Left cardiac atrium (tissue), 4 donors: ENCODE measurements around the gene HOXD12. TPM values are rescaled to one million over a fixed set of nuclear protein-coding genes. Genes with fewer than 3 reads are reported as not detected.

Experiments
- ATAC-seq, 2 donors: fragments of 200-7000 bp; cut with Tn5 transposase; one replicate each; pipeline ENCODE4 v1.9.1; 2020; ENCODE audit warnings: mild to moderate bottlenecking in 2 of 2, moderate library complexity in 2 of 2
- DNase-seq: peaks from one replicate; pipeline ENCODE4 v3.0.0-alpha.2; 2020
- intact Hi-C, 2 donors: fragments of 100-400 bp; cut with DNase I; formaldehyde crosslinking; loops; one replicate each; pipeline versions ENCODE4 v1.14.1 to v1.15.1; 2022 to 2023
- long read RNA-seq: library from polyadenylated mRNA; unstranded; transcript quantifications from one replicate; pipeline ENCODE4 v2.0.0, GENCODE V29; 2021
- total RNA-seq, 2 donors: library from RNA; stranded (reverse); fragmentation: NEBNext Ultra II Directional; extraction: Animal tissue kit (Norgen Biotek cat#: 25700); gene quantifications; one replicate each; pipeline ENCODE4 v1.2.1, GENCODE V29; 2021
- donor health status: DM: no; HTN: yes; CAD: no.
- donor health status: DM: no; HTN: yes; CAD: no; lungs with severe emphysema.
- donor health status: DM: yes; HTN: yes; CAD: no.
- donor health status: Dilated cardiomyopathy.

The HOXD12 gene, protein sequence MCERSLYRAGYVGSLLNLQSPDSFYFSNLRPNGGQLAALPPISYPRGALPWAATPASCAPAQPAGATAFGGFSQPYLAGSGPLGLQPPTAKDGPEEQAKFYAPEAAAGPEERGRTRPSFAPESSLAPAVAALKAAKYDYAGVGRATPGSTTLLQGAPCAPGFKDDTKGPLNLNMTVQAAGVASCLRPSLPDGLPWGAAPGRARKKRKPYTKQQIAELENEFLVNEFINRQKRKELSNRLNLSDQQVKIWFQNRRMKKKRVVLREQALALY
- total RNA-seq, result not detected
- long read RNA-seq, result 0 reads

DNA sequence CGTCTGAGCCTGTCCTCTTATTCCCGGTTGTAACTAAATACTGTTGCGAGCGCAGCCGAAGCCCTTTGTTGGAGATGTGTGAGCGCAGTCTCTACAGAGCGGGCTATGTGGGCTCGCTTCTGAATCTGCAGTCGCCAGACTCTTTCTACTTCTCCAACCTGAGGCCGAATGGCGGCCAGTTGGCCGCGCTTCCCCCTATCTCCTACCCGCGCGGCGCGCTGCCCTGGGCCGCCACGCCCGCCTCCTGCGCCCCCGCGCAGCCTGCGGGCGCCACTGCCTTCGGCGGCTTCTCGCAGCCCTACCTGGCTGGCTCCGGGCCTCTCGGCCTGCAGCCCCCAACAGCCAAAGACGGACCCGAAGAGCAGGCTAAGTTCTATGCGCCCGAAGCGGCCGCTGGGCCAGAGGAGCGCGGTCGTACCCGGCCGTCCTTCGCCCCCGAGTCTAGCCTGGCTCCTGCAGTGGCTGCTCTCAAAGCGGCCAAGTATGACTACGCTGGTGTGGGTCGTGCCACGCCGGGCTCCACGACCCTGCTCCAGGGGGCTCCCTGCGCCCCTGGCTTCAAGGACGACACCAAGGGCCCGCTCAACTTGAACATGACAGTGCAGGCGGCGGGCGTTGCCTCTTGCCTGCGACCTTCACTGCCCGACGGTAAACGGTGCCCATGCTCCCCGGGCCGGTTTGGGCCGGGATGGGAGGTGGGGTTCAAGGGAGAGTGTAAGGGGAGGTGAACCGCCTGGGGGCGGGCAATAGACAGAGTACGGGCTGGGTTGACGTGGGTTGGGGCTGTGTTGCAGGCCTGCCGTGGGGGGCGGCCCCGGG lies at the start of gene HOXD12:
Gene HOXD12 (plus strand): TSS at position 68 of the 819 bp plus-strand sequence. CDS start 7 bp downstream, at position 75.
- ATAC-seq (no peak), DNase-seq (no peak)
- intact Hi-C loops, result no loop called here

DNA sequence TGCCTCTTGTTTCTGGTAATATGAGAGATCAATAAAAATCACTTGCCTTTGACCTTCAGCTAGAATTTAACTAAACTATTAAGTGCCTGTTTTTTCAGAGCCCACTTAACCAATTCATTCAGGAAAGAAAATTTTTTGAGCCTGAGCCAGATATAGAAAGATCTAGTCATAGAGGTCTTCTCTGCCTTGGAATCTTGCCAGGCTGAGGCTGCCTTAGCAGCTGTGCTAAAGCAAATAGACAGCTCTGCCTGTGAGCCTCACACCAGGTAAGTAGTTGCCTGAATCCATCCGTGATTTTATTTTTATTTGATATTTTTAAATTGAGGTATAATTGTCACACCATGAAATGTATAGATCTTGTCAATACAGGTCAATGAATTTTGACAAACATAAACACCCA lies 43.2 kb upstream of the HOXD12 start:
- ATAC-seq (no peak), DNase-seq (no peak)
- intact Hi-C loops, result no loop called here

DNA sequence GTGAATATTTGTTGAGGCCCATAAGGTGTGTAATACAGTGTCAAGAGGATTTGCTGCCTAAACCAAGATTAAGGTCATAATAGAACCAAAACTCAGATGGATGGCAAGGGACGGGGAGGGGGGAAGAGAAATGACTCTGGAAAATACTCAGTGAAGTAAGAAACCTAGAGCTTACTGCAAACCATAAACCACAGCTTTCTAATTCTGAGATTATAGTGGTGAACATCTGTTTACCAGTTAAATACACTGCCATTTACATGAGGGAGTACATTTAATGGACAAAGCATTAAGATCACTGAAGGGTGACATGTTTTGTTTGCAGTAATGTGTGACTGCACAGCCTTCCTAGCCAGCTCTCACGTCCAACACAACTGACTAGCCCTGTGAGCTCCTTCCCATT lies 35.6 kb upstream of the HOXD12 start:
- intact Hi-C loops, result no loop called here
- ATAC-seq (no peak), DNase-seq (no peak)

DNA sequence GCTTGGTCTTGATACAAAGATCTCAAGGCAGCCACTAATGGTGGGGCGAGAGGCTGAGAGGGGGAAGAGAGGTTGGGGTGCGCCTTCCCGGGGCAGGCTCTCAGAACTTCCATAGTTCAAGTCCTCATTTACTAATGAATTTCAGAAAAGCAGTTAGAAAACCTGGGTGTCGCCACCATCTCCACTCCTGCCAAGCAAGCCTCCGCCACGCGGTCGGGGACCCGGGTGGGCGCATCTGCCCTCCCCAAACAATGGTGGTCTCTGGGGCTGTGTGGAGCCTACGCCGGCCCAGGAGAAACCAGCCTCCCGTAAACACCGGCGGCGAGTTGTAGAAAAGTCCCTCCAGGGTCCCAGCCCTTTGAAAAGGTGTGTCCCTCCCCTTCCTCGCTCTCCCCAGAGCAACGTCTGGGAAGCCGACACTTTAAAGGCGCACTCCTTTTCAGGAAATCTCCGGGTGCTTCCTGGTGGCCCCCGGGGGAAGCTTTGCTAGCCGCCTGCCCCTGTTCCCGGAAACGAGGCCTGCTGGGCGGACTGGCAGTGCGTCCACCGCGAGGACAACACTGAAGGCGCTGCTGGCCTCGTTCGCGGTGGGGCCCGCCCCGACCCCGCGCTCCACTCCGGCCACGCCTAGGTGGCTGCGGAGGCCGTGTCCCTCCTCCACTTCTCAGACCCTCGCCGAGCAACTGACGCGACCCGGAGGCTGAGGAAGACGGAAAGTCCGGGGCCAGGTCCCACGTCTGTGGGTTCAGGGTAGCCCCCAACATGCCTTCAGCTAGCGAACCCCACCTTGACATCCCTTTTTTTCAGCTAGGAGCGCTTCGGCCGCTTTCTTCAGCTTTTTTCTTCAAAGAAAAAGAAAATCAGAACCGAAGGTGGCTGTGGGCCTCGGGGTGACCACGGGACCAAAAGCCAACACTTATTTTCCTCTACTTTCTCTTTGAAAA lies 32.7 kb upstream of the HOXD12 start:
- intact Hi-C loops, result no loop called here
- no peak for ATAC-seq
- DNase-seq, result no peak

DNA sequence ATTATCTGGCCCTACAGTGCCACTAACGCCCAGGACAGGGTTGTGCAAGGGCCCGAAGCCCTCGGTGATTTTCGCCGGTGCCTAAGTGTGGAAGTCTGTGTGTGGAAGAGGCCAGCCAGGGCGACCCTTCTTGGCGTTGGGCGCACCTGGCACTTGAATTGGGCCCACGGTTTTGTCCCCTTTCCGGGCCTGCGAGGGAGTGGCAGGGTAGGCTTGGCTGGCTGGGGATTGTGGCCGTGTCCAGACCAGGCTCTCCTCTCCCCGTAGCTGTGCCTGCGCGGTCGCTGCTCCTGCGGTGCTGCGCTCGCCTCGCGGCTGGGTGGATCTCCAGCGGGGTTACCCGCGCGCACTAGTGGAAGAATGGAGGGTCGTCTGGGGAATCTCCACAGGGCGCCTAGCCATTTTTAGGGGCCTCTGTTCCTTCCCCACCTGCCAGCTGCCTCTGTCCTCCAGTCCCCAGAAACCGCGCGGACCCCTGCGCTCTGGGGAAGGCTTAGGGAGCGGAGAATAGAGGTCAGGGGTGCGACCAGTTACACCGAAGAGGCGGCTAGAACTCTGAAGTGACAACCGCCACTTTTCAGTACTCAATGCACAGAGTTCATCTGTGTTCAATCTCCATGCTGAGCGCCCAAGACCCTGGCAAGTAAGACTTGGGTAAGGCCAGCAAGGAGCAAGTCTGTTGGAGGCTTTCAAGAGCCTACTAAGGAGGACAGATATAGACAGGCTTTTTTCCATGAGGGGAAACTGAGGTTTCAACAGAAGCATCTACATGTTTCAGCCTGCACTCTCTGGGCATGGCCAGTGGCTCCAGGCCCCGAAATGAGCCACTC lies 31.8 kb upstream of the HOXD12 start:
- DNase-seq, result no peak
- intact Hi-C loops, result no loop called here
- ATAC-seq, result peak in 1 of 2 donors; percentile 38

DNA sequence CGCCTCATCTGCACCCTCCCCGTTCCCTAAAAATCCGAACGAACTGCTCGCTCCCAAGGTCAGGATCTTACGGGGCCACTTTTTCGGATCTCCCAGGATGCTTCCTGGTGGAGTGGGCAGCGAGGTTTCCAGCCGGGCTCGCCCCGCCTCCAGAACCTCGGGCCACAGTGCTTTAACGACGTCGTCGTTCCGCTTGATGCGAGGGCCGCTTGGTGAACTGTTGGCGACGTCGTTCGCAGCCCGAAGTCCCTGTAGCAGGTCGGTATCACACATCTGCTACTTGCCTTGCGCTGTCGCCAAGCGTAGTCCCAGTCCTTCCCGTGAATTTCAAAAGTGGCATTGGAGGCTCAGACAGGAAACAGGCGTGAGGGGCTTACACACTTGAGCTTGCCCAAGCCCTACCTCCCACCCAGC lies 31.2 kb upstream of the HOXD12 start:
- no peak for DNase-seq
- ATAC-seq, result no peak
- intact Hi-C loops, result no loop called here

DNA sequence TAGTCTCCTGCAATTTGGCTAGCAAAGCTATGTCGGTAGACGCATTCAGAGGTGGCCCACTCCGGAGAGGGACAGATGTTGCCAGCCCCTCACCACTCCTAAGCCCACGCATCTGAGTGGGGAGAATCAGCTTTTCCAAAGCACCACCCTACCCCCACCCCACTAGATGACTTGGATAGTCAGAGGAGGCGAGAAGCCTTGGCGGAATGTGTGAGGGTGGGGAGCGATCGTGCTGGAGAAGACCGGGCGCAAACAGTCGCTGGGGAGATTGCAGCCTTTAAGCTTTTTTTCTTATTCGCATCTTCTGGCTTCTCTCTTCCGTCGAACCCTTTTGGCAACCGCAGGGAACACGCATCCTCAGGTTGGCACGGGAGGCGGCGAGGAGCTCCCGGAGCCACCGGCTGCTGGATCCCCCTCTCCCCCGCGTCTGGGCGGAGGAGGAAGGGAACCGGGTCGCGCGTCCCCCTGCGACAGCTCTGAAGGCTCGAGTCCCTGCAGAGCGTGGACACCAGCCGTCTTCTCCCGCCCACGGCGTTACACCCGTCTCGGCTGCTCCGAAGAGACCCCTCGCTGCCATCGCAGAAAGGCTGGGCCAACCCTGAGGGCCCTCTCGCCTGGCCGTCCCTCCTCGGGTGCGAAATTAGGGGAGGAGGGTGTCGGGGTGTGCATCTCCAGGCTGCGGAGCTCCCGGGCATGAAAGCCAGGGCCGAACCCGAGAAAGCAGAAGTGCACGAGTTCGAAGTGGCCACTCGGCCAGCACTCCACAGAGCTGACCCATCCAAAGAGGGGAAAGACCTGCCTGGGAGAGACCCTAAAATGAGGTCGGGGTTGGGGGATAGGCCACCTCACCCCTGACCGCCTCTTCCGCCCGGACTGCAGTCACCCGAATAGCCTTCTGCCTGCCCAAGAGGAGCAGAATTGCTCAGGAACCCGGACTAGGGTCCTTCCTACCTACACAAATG lies 28.0 kb upstream of the HOXD12 start:
- intact Hi-C loops, result no loop called here
- no peak for DNase-seq
- ATAC-seq, result no peak

DNA sequence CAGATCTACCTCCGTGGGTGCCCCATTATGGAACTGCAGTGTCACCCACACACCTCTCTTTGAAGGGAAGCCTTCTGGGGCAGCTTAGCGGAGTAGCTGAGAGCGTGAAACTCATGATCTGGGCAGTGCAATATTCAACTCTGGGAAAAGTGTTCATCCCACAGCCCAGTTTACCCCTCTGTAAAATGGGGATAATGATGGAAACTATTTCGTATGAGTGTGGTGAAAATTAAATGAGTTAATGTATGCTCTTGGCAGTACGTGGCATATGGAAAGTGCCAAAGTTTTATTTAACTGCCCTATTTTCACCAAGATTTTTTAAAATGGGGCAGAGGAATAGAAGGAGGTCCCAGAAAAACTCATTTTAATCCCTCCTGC lies 27.3 kb upstream of the HOXD12 start:
- intact Hi-C loops, result no loop called here
- ATAC-seq, result no peak
- DNase-seq, result no peak

DNA sequence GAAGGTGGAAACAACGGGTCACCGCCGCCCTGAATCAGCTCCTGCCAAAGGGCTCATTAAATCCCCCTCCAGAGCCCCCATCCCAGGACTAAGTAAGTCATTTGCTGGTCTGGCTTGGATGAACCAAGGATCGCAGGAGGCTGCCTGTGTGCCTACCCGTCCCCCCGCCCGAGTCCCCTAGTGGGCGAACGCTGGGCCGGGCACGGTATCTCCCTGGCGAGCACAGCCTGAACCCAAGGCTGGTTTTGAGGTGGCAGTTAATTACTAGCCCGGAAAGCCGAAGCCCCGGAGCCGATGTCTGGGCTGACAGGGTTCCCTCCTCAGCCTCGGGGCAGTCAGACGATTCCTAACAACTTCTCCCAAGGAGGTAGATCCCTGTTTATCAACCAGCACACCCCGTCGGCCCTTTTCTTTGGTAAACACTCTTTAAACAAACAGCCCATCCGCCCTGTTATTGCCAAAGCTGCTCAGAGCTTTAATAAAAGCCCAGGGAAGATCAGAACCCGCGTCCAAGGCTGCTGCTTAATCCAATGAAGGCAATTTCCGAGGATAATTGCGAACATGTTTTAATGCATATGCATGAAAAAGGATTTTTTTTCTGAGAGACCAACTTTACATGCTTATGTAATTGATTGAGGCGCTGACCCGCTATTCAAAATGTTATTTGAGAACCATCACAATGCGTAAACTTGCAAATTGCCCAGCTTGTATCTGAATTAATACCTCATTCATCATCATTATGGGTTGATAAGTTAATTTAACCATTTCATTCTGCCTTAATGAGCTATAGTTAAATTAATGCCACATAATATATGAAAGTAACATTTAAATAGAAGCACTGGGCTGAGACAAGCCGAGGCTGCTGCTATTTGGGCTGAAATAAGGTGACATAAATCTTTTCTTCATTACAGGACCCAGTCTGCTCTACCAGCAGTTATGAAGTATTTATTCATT lies 26.4 kb upstream of the HOXD12 start:
- ATAC-seq (no peak), DNase-seq (no peak)
- intact Hi-C loops, result no loop called here

DNA sequence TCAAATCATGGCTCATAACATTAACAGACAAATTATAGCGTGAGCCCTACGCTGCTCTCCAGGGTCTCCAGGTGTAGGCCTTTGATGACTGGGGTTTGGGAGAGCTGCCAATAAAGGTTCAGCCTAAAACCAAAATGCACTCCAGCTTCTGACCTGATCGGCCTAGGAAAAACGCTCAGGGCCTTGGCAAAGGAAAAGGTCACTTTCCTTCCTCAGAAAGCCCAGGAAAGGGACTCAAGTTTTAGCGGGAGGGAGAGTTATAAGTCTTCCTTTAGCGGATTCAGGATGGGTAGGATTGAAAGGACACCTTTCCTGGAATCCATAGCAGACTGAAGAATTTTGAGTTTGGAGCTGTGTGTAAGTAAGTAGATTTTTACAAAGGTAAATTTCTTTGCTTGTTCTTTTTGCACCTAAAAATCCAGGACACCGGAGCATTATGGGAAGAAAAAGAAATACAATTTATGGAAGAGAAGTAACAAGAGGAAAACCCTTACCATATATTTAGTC lies 24.6 kb upstream of the HOXD12 start:
- no peak for ATAC-seq
- DNase-seq, result no peak
- intact Hi-C loops, result no loop called here

DNA sequence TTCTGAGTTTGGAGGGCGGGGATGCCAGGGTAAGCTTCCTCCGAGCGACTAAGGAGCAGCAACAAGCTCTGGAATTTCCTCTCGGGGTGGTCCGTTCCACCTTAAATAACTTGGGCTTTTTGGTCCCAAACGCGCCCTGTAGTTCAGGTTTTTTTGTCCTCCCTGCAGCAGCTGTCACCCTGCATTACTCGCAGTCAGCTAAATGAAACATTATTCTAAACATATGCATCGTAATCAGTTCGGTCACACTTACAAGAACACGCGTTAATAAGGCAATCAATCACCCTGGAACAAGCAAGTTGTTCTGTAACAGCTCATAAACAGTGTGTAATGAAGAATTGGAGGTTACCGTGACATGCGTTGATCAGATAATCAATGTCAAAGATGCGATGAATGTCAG lies 24.1 kb upstream of the HOXD12 start:
- DNase-seq (no peak), ATAC-seq (no peak)
- intact Hi-C loops, result no loop called here

DNA sequence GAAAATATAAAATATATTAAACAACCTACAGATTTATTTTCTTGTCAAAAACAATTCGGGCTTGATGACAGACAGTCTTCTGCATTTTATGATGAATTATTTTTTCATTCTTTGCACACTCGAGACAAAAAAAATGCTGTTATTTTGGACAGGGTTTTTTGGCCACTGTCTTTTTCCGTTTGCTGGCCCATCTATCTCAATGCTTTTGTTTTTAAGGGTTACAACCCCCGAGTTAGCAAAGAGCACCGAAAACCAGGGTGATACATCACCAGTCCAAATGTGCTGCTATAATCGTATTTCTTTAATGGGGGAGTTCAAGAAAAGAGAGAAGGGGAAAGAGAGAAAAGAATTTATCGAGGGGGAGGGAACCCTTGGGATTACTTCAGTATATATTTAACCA lies 23.5 kb upstream of the HOXD12 start:
- intact Hi-C loops, result no loop called here
- ATAC-seq (no peak), DNase-seq (no peak)

DNA sequence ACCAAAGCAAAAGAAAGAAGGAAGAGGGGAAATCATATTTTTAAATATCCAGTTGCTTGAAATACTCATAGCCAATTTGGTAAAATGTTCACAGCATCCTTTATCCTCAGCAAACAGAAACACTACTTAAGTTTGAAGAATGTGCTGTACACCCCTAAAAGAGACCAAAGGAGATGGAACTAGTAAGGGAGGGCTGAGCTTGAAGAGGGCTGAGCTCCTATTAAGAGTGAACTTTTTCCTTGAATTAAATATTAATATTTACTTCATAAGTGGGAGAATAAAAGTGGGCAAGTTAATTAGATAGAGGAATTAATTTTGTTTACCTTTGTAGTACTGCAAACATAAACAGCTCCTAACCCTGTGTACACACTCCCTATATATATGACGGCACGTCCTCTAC lies 22.8 kb upstream of the HOXD12 start:
- DNase-seq, result no peak
- ATAC-seq, result no peak
- intact Hi-C loops, result no loop called here

DNA sequence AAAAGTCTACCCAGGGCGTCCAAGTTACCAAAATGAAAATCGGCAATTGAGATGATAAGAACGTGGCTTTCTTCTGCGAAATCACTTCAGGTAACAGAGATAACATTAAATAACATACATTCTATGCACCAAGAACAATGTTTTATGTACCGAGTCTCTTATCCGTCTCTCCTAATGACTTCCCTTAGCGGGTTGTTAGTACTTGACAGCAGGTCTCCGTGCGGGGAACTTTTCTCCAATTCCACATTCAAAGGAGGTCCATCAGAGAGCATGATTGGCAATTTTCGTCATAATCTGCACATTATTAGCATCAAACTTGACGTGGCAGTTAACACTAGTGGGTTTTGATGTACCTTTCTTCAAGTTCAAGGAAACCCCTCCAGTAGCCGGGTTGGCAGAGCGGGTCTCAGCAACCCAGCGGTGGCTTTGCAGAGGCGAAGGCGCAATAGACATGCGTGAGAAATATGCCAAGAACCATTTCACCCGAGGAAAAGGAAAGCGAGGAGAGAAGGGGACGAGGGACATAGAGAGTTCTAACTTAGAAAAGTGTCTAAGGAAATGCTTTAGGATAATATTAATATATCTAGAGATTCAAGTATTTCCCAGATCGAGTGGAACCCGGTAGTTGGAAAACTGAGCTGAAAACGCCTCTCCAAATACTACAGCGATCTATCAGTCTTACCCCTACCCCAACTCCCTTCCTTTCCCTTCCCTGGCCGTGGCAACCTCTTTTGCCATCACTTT lies 20.9 kb upstream of the HOXD12 start:
- intact Hi-C loops, result no loop called here
- DNase-seq, result no peak
- ATAC-seq, result no peak

DNA sequence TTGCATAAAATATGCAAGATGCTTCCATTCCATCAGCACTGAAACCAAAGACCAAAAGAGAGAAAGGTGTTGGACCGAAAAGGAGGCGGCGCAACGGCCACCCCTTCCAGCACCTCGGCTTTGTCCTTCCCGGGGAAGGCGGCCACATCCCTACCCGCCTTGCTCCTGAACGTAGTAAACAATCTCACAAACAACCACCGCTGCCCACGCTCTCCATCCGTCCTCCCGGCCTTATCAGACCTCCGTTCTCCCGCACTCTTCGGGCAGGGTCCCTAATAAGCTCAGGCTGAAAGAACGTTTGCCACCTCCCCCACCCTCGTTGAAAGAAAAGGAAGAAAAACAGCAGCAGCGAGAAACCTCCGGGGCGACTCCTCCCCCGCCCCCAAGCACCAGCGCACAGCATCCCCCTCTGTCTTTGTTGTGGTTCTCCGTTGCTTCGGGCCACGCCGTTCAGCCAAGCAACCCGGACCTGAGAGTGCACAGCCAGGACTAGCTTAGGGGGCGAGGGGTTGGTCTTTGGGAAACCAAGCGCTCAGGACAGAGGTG lies 20.2 kb upstream of the HOXD12 start:
- ATAC-seq (no peak), DNase-seq (no peak)
- intact Hi-C loops, result no loop called here
